GM12892 (cell line): ENCODE measurements around the gene WFDC10A.
"Not testable (repeated sequence)": the region's sequence is repeated elsewhere in the genome, so short reads cannot be mapped to it uniquely, and the experiment has no call there.

ENCODE experiments used
- POLR2A ChIP-seq: IDR thresholded peaks from 2 replicates; pipeline ENCODE4 v1.6.1; 2011; ENCODE audit warnings: low read depth, low read length, control low read depth
- POLR2AphosphoS5 ChIP-seq: IDR thresholded peaks from 2 replicates; pipeline ENCODE4 v1.6.1; 2011; ENCODE audit warnings: low read depth, low read length, control low read depth
- TAF1 ChIP-seq: IDR thresholded peaks from 2 replicates; pipeline ENCODE4 v1.6.1; 2011; ENCODE audit warnings: low read depth, mild to moderate bottlenecking, control low read depth, low read length, borderline replicate concordance

DNA sequence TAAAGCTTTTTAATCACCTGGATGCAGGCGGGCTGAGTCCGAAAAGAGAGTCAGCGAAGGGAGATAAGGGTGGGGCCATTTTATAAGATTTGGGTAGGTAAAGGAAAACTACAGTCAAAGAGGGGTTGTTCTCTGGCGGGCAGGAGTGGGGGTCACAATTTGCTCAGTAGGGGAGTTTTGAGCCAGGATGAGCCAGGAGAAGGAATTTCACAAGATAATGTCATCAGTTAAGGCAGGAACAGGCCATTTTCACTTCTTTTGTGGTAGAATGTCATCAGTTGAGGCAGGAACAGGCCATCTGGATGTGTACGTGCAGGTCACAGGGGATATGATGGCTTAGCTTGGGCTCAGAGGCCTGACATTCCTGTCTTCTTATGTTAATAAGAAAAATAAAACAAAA lies 45.2 kb upstream of the WFDC10A start:
- TF ChIP-seq POLR2A, POLR2AphosphoS5, TAF1: not testable (repeated sequence)
